ENCODE data around the gene SDK1.

Gene SDK1

DNA sequence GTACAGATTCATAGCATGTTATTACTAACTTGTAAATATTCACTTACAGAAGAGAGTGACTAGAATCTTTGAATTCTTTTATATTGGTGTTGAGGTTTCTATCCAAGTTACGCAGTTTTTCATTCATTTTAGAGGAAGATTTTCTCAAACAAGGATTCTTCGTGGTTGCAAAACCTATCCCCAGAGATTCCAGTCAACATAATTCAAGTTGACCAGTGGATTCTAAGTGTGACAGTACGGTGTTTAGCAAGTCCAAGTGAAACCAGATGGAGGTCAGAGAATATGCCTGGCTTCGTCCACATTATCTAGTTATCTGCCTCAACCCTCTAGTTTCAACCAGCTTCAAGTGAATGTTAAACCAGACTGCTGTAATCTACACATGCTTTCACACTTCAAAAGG is 131.9 kb downstream of the SDK1 start:
- Histone ChIP-seq H3K9ac (ENCODE audit: low read length) (no peak overlapping the region), H3K9me3 (ENCODE audit: control insufficient read depth, low read length) (no peaks in the 10 kb centered on the region)

DNA sequence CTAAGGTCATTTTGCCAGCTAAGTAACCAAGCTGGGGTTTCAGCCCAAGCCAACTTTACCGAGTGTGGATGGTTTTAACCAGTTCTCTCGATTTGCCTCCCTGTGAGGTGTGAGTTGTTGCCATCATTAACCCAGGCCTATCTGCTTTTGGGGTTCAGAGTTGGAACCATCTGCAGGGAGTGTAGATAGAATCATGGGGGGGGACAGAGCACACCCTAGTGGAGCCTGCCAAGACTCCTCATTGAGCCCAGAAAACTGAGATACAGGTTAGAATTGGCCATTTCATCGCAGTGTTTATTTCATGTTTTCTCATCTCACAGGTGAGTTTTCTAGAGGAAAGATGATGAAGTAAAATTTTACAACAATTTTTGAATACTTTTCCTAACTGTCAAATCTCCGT is 133.6 kb downstream of the SDK1 start:
- Histone ChIP-seq H3K4me3 (ENCODE audit: low read length) (no peak overlapping the region), H3K36me3 (ENCODE audit: control insufficient read depth, insufficient read depth, low read length) (no peaks in the 10 kb centered on the region)

More for the DNA sequence above, 131.9 kb downstream of the SDK1 start:
- Histone ChIP-seq H3K4me1 (ENCODE audit: control insufficient read depth, insufficient read depth, low read length) (no peaks in the 10 kb centered on the region), H3K36me3 (ENCODE audit: control insufficient read depth, insufficient read depth, low read length) (no peaks in the 10 kb centered on the region), H3K27me3 (ENCODE audit: control insufficient read depth, insufficient read depth, low read length) (no peaks in the 10 kb centered on the region), H3K4me3 (ENCODE audit: low read length) (no peak overlapping the region)

DNA sequence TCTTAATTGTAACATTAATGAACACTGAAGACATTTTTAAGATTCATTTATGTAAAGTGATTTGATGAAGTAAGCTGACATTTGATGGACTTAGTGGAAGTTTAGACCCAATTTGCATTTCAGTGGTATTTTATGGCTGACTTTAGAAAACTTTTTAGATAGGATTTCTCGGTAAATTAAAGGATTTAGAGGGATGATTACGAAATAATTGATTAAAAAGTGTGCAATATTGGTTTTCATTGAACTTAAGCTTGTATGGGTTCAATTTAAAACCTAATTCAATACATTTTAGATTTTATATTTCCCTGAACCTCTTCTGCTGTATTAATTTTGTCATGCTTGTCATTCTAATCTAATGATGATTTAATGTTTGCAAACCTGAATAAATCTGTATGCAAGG is 135.1 kb downstream of the SDK1 start:
- Histone ChIP-seq H3K9me3 (ENCODE audit: control insufficient read depth, low read length) (no peaks in the 10 kb centered on the region), H3K4me3 (ENCODE audit: low read length) (no peak overlapping the region), H3K9ac (ENCODE audit: low read length) (no peak overlapping the region), H3K4me1 (ENCODE audit: control insufficient read depth, insufficient read depth, low read length) (no peaks in the 10 kb centered on the region), H3K27me3 (ENCODE audit: control insufficient read depth, insufficient read depth, low read length) (no peaks in the 10 kb centered on the region), H3K36me3 (ENCODE audit: control insufficient read depth, insufficient read depth, low read length) (no peaks in the 10 kb centered on the region)

More for the DNA sequence above, 133.6 kb downstream of the SDK1 start:
- no peaks in the 10 kb centered on the region for H3K27me3 ChIP-seq (ENCODE audit: control insufficient read depth, insufficient read depth, low read length)
- no peak overlapping the region for H3K9ac ChIP-seq (ENCODE audit: low read length)
- H3K9me3 ChIP-seq (ENCODE audit: control insufficient read depth, low read length), result no peaks in the 10 kb centered on the region
- no peaks in the 10 kb centered on the region for H3K4me1 ChIP-seq (ENCODE audit: control insufficient read depth, insufficient read depth, low read length)

DNA sequence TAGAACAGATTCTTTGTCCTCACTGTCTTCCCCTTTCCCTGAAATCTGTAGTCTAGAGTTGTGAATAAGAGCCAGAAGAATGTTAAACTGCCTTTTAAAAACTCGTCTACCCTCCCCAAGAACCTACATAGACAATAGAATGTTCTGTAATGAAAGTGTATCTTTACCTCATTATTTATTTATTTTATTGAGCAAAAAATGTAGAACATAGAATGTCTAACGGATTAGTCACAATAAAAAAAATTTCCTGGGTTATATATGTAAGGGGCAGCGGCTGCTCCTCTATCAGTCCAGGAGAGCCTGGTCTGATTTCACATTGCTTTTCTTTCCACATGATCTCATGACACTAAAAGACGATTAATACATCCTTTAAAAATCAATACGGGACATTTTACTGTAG is 135.7 kb downstream of the SDK1 start:
- H3K27me3 ChIP-seq (ENCODE audit: control insufficient read depth, insufficient read depth, low read length), result no peaks in the 10 kb centered on the region
- H3K9ac ChIP-seq (ENCODE audit: low read length), result no peak overlapping the region
- H3K4me3 ChIP-seq (ENCODE audit: low read length), result no peak overlapping the region
- no peaks in the 10 kb centered on the region for H3K4me1 ChIP-seq (ENCODE audit: control insufficient read depth, insufficient read depth, low read length)
- no peaks in the 10 kb centered on the region for H3K36me3 ChIP-seq (ENCODE audit: control insufficient read depth, insufficient read depth, low read length)
- no peaks in the 10 kb centered on the region for H3K9me3 ChIP-seq (ENCODE audit: control insufficient read depth, low read length)

DNA sequence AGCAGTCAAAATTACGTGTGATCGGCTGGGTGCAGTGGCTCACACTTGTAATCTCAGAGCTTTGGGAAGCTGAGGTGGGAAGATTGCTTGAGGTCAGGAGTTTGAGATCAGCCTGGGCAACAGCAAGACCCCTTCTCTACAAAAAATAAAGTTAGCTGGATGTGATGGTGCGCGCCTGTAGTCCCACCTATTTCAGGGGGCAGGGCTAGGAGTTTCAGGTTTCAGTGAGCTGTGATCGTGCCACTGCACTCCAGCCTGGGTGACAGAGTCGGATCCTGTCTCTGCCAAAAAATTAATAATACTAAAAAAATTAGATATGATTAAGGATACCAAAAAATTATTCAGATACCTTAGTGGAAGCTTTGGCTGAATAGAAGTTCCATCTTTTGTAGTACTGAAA is 136.4 kb downstream of the SDK1 start:
- Histone ChIP-seq H3K36me3 (ENCODE audit: control insufficient read depth, insufficient read depth, low read length) (no peaks in the 10 kb centered on the region), H3K9me3 (ENCODE audit: control insufficient read depth, low read length) (no peaks in the 10 kb centered on the region), H3K9ac (ENCODE audit: low read length) (no peak overlapping the region), H3K27me3 (ENCODE audit: control insufficient read depth, insufficient read depth, low read length) (no peaks in the 10 kb centered on the region), H3K4me1 (ENCODE audit: control insufficient read depth, insufficient read depth, low read length) (no peaks in the 10 kb centered on the region), H3K4me3 (ENCODE audit: low read length) (no peak overlapping the region)

DNA sequence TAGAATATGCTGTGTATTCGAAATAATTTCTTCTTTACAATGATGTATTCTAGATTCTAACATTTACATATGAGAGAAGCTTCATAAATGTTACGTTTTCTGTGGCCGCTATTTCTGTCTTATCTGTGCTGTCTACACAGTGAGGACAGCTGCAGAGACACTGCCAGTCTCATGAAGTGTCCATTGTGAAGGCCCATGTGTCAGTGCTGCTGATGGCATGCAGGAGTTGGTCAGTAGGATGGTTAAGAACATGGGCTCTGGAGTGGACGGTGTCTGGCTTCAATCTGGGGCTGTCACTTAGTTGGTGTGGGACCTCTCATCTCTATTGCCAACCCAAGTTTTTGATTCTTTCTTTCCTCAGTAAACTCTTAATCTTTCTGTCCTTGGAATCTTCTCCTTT is 137.3 kb downstream of the SDK1 start:
- Histone ChIP-seq H3K4me1 (ENCODE audit: control insufficient read depth, insufficient read depth, low read length) (no peaks in the 10 kb centered on the region), H3K9me3 (ENCODE audit: control insufficient read depth, low read length) (no peaks in the 10 kb centered on the region), H3K27me3 (ENCODE audit: control insufficient read depth, insufficient read depth, low read length) (no peaks in the 10 kb centered on the region), H3K36me3 (ENCODE audit: control insufficient read depth, insufficient read depth, low read length) (no peaks in the 10 kb centered on the region), H3K4me3 (ENCODE audit: low read length) (no peak overlapping the region), H3K9ac (ENCODE audit: low read length) (no peak overlapping the region)

DNA sequence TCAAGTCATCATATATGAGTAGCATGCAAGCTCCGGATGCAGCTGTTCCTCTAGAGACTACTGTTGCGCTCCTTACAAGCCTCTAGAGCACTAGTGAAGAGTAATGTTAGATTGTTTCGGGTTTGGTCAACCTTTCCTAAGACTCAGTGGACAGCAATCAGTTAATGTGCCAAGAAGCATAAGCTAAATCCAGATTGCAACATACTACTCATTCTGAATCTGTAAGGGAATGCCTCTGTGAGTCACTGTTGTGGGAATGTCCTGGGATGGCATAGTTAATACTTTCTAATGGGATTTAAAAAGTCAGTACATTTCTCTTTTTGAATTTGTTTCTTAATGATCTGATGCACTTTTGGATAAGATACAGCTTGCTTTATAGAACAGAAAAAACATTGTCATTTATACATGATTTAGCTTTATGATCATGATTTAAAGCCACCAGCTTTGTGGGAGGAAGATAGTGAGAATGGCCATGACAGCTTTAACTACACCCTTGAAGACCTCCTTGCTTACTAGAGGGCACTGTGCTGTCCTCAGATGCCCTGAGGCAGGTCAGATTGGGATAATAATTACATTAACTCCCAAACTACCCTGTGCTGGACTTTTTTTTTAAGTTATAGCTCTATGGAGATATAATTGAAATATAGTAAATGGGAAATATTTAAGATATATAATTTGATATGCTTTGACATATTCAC is 138.4 kb downstream of the SDK1 start:
- no peaks in the 10 kb centered on the region for H3K9me3 ChIP-seq (ENCODE audit: control insufficient read depth, low read length)

DNA sequence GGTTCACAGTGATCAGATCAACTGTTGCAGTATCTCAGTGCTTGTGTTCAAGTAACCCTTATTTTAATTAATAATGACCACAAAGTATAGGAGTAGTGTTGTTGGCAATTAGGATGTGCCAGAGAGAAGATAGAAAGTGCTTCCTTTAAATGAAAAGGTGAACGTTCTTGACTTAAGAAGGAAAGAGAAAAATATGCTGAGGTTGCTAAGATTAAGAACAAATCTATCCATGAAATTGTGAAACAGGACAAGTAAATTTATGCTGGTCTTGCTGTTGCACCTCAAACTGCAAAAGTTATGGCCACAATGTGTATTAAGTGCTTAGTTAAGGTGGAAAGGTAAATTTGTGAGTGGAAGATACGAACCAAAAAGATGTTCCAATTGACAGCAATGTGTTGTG is 139.5 kb downstream of the SDK1 start:
- Histone ChIP-seq H3K4me3 (ENCODE audit: low read length) (no peak overlapping the region), H3K4me1 (ENCODE audit: control insufficient read depth, insufficient read depth, low read length) (no peaks in the 10 kb centered on the region), H3K27me3 (ENCODE audit: control insufficient read depth, insufficient read depth, low read length) (no peaks in the 10 kb centered on the region), H3K9ac (ENCODE audit: low read length) (no peak overlapping the region), H3K36me3 (ENCODE audit: control insufficient read depth, insufficient read depth, low read length) (no peaks in the 10 kb centered on the region), H3K9me3 (ENCODE audit: control insufficient read depth, low read length) (no peaks in the 10 kb centered on the region)

More for the DNA sequence above, 138.4 kb downstream of the SDK1 start:
- Histone ChIP-seq H3K4me3 (ENCODE audit: low read length) (no peak overlapping the region), H3K36me3 (ENCODE audit: control insufficient read depth, insufficient read depth, low read length) (no peaks in the 10 kb centered on the region), H3K9ac (ENCODE audit: low read length) (no peak overlapping the region), H3K4me1 (ENCODE audit: control insufficient read depth, insufficient read depth, low read length) (no peaks in the 10 kb centered on the region), H3K27me3 (ENCODE audit: control insufficient read depth, insufficient read depth, low read length) (no peaks in the 10 kb centered on the region)

DNA sequence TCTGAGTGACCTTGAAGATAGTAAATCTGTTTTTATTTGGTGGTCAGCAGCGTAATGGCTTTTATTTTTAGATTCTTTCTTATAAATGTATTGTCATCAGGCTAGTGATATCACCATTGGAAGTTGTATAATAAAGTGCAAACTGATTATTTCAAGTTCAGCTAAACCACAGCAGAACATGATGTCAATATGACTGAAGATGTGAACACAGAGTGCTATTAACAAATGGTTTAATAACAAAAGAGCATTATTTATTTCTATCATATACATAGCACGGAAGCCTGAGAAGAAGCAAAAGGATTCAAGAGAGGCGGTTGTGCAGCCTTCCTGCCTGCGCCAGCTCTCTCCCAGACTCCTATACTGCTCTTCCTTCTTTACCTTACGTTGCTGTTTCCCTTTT is 142.7 kb downstream of the SDK1 start:
- no peaks in the 10 kb centered on the region for H3K36me3 ChIP-seq (ENCODE audit: control insufficient read depth, insufficient read depth, low read length)
- no peak overlapping the region for H3K9ac ChIP-seq (ENCODE audit: low read length)
- no peaks in the 10 kb centered on the region for H3K27me3 ChIP-seq (ENCODE audit: control insufficient read depth, insufficient read depth, low read length)
- H3K9me3 ChIP-seq (ENCODE audit: control insufficient read depth, low read length), result no peaks in the 10 kb centered on the region
- no peaks in the 10 kb centered on the region for H3K4me1 ChIP-seq (ENCODE audit: control insufficient read depth, insufficient read depth, low read length)
- H3K4me3 ChIP-seq (ENCODE audit: low read length), result no peak overlapping the region

DNA sequence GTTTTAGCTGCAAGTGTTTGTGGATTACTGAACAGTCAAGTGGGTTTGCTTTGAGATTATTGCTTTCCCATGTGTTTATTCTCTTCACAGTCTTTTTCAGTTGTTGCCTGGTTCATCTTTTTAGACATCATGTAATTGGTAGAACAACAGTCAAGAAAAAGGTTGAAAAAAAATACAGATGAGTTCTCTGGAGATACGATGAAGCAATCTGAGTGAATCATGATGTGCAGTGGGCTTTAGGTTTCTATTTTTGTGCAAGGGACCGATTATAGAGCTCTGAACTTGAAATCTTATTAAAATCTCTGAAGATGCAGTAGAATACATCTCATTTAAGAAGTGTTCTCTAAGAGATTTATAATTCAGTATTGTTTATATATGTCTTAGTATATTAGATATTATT is 145.7 kb downstream of the SDK1 start:
- no peaks in the 10 kb centered on the region for H3K4me1 ChIP-seq (ENCODE audit: control insufficient read depth, insufficient read depth, low read length)
- no peak overlapping the region for H3K4me3 ChIP-seq (ENCODE audit: low read length)
- H3K36me3 ChIP-seq (ENCODE audit: control insufficient read depth, insufficient read depth, low read length), result no peaks in the 10 kb centered on the region
- no peak overlapping the region for H3K9ac ChIP-seq (ENCODE audit: low read length)
- H3K27me3 ChIP-seq (ENCODE audit: control insufficient read depth, insufficient read depth, low read length), result no peaks in the 10 kb centered on the region
- no peaks in the 10 kb centered on the region for H3K9me3 ChIP-seq (ENCODE audit: control insufficient read depth, low read length)

DNA sequence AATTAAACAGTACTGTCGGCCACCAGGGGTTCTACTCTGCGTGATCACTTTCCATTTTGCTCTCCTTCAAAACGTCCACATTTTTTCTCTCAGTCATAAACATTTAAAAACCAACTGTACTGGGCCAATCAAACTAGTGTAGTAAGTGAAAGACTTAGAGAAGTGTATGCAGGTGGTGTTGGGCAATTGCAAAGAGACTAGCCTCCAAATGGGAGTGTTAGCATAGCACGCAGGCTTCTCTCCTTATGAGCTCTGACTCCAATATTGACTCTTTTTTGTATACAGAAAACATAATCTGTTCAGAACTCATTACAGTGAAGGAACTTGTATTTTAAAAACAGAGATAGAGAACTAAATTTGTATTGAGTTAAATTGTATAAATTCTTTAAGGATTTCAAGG is 150.6 kb downstream of the SDK1 start:
- H3K36me3 ChIP-seq (ENCODE audit: control insufficient read depth, insufficient read depth, low read length), result no peaks in the 10 kb centered on the region
- no peaks in the 10 kb centered on the region for H3K4me1 ChIP-seq (ENCODE audit: control insufficient read depth, insufficient read depth, low read length)
- H3K4me3 ChIP-seq (ENCODE audit: low read length), result no peak overlapping the region
- H3K27me3 ChIP-seq (ENCODE audit: control insufficient read depth, insufficient read depth, low read length), result no peaks in the 10 kb centered on the region
- no peaks in the 10 kb centered on the region for H3K9me3 ChIP-seq (ENCODE audit: control insufficient read depth, low read length)
- H3K9ac ChIP-seq (ENCODE audit: low read length), result no peak overlapping the region

DNA sequence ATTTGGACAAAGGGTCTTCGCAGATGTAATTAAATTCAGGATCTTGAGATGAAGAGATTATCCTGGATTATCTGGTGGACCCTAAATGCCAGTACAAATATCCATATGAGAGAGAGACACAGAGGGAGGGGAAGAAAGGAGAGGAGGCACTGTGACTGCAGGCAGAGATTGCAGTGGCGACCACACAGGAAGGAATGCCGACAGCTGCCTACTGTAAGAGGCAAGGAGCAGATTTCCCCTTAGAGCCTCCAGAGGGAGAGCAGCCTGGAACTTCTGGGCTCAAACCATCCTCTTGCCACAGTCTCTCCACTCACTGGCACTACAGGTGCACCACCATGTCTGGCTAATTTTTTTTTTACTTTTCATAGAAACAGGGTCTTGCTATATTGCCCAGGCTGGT is 152.3 kb downstream of the SDK1 start:
- Histone ChIP-seq H3K36me3 (ENCODE audit: control insufficient read depth, insufficient read depth, low read length) (no peaks in the 10 kb centered on the region), H3K4me1 (ENCODE audit: control insufficient read depth, insufficient read depth, low read length) (no peaks in the 10 kb centered on the region), H3K9me3 (ENCODE audit: control insufficient read depth, low read length) (no peaks in the 10 kb centered on the region), H3K27me3 (ENCODE audit: control insufficient read depth, insufficient read depth, low read length) (no peaks in the 10 kb centered on the region), H3K4me3 (ENCODE audit: low read length) (no peak overlapping the region), H3K9ac (ENCODE audit: low read length) (no peak overlapping the region)

All from mucosa of stomach (tissue), 1 donor.